CD4-positive, alpha-beta T cell treated with Interleukin-15 for 4 hours (primary cell): ENCODE results near the gene SHC4.
"Not testable (repeated sequence)": the region's sequence is repeated elsewhere in the genome, so short reads cannot be mapped to it uniquely, and the experiment has no call there.

Experiments
- DNase-seq: peaks from one replicate; pipeline ENCODE4 v3.0.0-alpha.2; 2020; ENCODE audit warnings: low spot score

Gene SHC4

GRCh38 chr15:48796521-48796920, 167.2 kb downstream of the SHC4 start:
- no peak for DNase-seq

GRCh38 chr15:48795901-48796300, 167.8 kb downstream of the SHC4 start:
- DNase-seq, result no peak

GRCh38 chr15:48794697-48795134, 169.0 kb downstream of the SHC4 start:
- DNase-seq, result no peak

GRCh38 chr15:48792408-48792807, 171.3 kb downstream of the SHC4 start:
- no peak for DNase-seq

- not testable (repeated sequence) for DNase-seq
Measured at GRCh38 chr15:48790466-48791115, 173.1 kb downstream of the SHC4 start.

- DNase-seq, result no peak
Measured at GRCh38 chr15:48785712-48786111, 178.0 kb downstream of the SHC4 start.

- no peak for DNase-seq
Measured at GRCh38 chr15:48785195-48785594, 178.5 kb downstream of the SHC4 start.

GRCh38 chr15:48784756-48785155, 179.0 kb downstream of the SHC4 start:
- DNase-seq, result no peak

- DNase-seq, result no peak
Measured at GRCh38 chr15:48782911-48783310, 180.8 kb downstream of the SHC4 start.

- DNase-seq, result no peak
Measured at GRCh38 chr15:48781481-48782081, 182.1 kb downstream of the SHC4 start.

- DNase-seq, result no peak
Measured at GRCh38 chr15:48781017-48781416, 182.7 kb downstream of the SHC4 start.

GRCh38 chr15:48778331-48778730, 185.4 kb downstream of the SHC4 start:
- no peak for DNase-seq

- DNase-seq, result no peak
Measured at GRCh38 chr15:48777645-48778330, 185.9 kb downstream of the SHC4 start.

- DNase-seq, result no peak
Measured at GRCh38 chr15:48775546-48775945, 188.2 kb downstream of the SHC4 start.

GRCh38 chr15:48774484-48774883, 189.2 kb downstream of the SHC4 start:
- no peak for DNase-seq
